ENCODE data around the gene PPIA.
"Not testable (repeated sequence)": the region's sequence is repeated elsewhere in the genome, so short reads cannot be mapped to it uniquely, and the experiment has no call there.

Gene PPIA

DNA sequence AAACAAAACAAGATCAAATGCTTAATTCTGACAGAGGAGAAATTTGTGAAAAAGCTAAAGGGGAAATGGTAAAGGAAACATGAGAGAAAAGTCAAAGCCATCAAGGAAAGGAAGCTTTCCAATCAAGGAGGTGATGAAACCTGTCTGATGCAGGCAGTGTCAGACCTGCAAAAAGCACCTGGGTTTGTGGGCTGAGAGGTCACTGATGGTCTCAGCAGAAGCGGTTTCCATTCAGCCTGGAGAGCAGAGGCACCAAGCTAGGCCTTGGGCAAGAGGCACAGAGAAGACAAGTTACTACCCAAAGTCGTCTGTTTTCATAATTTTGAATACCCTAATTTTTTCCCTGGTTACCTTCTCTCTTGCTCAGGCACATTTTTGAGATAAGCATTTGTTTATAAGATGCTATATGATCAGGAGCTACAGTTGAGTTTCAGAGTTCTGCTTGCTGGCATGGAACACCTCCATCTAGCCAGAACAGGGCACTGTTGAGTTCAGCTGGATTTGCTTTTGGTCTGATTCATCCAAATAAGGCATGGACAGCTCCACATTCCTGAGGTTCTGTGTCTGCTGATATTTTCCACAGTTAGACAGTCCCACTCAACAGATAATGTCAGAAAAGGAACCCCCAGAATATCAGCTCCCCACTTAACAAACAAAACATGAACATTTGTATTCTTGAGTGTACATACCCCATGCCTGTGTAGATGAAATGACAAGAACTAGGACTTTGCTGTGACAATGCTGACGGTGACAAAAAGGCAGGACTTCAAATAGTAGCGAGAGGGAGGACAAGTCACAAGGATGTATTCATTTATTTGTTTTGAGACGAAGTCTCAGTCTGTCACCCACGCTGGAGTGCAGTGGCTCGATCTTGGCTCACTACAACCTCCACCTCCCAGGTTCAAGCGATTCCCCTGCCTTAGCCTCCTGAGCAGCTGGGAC is 4.9 kb upstream of the PPIA start:
- DNase-seq = no peak

DNA sequence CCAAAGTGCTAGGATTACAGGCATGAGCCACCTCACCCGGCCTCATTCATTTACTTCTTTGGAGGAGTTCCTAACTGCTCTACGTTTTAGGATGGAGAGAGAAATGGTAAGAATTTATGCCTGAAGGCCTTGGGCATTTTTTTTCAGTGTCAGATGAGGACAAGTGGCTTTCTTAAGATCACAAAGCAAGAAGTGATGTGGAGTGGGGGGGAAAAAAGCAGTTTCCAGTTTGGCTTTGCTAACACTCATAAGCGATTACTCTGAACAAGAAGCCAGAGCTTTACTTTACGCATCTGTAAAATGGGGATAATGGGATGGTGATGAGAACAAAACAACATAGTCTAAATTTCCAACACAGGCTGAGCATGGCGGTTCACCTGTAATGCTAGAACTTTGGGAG is 2.6 kb upstream of the PPIA start:
- DNase-seq = no peak

DNA sequence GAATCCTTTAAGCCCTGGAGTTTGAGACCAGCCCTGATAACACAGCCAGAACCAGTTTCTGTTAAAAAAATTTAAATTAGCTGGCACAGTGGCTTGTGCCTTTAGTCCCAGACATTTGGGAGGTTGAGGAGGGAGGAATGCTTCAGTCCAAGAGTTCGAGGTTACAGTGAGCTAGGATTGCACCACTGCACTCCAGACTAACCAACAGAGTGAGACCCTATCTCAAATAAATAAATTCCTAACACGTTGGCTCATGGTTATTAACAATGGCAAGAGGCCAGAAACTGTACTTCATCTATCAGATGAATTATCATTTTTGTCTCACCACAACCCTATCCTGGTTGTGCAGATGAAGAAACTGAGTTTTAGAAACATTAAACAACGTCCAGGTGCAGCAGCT is 2.1 kb upstream of the PPIA start:
- no peak for DNase-seq

DNA sequence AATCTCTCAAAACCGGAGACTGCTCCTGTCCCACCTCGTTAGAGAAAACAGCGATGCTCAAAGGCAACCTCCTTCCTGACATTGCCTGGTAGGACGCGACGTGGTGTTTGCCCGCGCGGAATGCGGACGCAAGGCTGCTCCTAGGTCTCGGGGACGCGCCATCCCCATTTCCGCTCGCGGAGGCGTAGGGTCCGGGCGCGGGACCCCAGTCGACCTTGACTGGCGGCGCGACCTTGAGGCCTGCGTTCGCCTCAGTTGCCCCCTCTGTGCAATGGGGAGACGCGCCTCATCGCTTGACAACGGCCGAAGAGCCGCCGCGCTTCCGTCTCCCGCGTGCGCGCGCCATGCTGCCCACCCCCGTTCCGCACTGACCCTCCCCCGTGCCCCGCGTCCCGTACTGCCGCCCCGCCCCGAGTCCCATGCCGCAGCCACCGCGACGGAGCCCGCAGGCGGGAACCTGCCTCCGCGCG is 412 bp upstream of the PPIA start:
- DNase-seq = no peak

DNA sequence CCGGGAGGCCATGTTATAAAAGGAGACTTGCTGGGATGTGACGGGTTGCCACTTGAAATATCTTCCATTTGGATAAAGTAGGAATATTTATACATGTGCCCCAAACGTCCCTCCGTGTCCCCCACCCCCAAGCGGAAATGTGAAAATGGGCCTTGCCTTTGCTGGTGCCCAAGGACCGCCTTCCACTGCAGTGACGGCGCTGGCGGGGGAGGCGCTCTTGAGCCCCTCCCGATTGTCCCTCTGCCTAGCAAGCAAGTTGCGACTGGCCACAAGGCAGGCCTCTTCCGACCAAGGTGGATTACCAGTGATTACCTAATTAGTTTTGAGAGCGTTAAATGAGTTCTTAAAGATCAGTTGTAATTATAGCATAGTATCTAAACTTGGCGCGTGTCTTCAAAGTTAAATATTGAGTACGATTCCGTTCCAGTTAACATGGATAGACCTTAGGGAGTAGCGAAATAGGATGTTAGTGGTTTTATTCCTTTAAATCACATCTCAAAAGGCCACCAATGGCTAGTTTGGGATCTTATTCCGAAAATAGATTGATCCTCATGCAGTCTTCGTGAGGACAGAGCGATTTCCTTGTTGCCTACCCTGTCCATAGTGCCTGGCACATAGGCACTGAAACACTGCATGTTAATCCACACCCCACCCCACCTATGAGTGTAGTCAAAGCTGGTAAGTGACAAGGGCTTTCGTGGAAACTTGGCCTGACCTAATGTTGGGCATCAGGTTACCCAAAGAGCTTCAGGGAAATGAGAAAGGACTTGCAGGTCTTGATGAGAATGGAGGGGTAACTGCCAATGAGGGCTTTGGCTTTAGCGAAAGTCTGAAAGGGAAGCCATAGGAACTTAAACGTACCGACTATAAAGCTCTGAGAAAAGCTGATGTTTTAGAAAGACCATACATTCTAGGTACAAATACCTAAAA is 1.1 kb downstream of the PPIA start:
- peak; percentile 73 for DNase-seq

DNA sequence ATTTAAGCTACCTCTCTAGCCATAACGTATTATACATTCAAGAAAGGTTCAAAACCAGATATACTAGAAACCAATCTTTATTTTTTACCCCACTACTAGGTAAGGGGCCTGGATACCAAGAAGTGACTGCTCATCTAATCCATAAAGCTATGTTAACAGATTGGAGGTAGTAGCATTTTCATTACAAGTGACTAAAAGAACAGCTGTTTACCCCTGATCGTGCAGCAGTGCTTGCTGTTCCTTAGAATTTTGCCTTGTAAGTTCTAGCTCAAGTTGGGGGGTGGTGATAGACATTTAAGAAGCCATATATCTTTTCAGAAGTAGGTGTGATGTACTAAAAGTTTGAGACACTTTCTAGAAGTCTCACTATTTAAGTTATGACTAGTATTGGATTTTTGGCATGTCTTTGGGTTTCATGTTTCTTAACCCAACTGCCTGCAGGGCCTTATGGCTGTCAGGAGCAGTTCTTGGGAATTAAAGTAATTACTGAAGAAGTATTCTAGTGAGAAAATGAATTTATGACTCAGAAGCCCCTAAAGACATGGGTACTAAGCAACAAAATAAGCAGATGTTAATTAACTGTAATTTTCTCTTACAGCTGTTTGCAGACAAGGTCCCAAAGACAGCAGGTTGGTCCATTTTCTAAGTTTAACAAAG is 2.3 kb downstream of the PPIA start:
- no peak for DNase-seq

DNA sequence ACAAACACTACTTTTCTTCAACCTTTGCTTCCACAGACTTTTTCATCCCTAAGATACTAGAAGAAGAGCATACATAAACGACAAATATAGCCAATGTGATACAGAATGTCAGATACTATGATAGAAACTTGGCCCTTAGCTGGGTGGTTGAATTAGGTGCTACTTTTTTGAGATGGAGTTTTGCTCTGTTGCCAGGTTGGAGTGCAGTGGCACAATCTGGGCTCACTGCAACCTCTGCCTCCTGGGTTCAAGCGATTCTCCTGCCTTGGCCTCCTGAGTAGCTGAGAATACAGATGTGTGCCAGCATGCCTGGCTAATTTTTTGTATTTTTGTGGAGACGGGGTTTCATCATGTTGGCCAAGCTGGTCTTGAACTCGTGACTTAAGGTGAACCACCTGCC is 3.5 kb downstream of the PPIA start:
- no peak for DNase-seq

DNA sequence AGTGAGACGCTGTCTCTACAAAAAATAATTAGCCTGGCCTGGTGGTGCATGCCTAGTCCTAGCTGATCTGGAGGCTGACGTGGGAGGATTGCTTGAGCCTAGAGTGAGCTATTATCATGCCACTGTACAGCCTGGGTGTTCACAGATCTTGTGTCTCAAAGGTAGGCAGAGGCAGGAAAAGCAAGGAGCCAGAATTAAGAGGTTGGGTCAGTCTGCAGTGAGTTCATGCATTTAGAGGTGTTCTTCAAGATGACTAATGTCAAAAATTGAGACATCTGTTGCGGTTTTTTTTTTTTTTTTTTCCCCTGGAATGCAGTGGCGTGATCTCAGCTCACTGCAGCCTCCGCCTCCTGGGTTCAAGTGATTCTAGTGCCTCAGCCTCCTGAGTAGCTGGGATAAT is 5.4 kb downstream of the PPIA start:
- DNase-seq = no peak

DNA sequence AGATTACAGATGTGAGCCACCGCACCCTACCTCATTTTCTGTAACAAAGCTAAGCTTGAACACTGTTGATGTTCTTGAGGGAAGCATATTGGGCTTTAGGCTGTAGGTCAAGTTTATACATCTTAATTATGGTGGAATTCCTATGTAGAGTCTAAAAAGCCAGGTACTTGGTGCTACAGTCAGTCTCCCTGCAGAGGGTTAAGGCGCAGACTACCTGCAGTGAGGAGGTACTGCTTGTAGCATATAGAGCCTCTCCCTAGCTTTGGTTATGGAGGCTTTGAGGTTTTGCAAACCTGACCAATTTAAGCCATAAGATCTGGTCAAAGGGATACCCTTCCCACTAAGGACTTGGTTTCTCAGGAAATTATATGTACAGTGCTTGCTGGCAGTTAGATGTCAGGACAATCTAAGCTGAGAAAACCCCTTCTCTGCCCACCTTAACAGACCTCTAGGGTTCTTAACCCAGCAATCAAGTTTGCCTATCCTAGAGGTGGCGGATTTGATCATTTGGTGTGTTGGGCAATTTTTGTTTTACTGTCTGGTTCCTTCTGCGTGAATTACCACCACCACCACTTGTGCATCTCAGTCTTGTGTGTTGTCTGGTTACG is 6.0 kb downstream of the PPIA start:
- DNase-seq = no peak

DNA sequence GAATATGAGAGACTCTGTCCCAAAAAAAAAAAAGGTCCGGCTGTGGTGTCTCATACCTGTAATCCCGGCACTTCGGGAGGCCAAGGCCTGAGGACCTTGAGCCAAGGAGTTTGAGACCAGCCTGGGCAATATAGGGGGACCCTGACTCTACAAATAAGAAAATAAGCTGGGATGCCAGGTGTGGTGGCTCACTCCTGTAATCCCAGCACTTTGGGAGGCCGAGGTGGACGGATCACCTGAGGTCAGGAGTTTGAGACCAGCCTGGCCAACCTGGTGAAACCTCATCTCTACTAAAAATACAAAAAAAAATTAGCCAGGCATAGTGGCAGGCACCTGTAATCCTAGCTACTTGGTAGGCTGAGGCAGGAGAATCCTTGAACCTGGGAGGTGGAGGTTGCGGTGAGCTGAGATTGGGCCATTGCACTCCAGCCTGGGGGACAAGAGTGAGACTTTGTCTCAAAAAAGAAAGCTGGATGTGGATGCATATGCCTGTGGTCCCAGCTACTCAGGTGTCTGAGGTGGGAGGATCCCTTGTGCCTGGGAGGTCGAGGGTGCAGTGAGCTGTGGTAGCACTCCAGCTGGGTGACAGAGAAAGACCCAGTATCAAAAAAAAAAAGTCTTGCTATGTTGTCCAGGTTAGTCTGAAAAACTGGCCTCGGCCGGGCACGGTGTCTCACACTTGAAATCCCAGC is 7.5 kb downstream of the PPIA start:
- not testable (repeated sequence) for DNase-seq

DNA sequence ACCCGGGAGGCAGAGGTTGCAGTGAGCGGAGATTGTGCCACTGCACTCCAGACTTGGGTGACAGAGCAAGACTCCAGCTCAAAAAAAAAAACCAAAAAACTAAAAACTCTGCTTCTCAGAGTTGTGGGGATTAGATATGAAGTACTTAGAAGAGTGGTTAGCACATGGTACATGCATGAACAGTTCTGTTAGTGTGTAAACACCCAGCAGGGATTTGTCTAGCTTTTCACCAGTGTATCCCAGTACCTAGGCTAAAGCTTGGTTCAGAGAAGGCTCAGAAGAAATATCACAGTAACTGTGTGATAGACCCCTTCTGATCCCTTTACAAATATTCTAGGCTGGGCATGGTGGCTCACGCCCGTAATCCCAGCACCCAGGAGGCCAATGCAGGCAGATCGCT is 9.5 kb downstream of the PPIA start:
- DNase-seq = no peak

DNA sequence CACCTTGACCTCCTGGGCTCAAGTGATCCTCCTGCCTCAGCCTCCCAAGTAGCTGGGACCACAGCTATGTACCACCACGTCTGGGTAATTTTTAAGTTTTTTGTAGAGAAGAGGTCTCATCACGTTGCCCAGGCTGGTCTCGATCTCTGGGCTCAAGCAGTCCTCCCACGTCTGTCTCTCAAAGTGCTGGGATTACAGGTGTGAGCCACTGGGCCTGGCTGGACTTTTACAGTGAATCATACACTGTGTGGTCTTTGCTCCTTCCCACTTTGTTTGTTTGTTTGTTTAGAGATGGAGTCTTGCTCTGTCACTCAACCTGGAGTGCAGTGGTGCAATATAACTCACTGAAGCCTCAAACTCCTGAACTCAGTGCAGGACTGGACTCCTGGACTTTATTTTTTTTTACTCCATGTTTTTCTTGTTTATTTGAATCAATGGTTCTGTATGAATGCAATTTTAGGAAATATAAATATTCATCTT is 12.5 kb downstream of the PPIA start:
- no peak for DNase-seq

DNA sequence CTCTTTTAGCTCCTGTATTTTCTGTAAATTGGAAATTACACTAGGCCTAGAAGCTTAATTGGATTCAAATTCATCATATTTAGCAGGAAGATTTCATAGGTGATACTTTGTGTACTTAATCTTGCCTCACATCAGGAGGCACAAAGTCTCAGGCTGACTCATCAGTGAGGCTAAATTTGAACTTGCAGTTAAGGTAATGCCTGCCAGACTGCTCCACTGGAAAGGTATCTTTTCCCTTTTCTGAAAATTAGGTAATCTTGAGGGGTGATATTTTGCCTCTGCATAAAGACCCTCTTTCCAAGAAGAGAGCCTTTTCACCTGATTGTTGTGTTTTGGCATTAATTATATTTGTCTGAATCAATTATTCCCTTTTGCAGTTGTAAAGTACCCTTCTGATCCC is 14.6 kb downstream of the PPIA start:
- DNase-seq = no peak

DNA sequence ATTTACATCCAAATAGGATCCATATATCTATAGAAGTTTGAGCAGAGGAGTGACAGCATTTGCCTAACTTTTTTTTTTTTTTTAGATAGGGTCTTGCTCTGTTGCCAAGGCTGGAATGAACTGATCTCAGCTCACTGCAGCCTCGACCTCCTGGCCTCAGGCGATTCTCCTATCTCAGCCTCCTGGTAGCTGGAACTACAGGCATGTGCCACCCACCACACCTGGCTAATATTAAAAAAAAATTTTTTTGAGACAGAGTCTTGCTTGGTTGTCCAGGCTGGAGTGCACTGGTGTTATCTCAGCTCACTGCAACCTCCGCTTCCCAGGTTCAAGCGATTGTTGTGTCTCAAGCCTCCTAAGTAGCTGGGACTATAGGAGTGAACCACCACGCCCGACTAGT is 15.1 kb downstream of the PPIA start:
- no peak for DNase-seq

DNA sequence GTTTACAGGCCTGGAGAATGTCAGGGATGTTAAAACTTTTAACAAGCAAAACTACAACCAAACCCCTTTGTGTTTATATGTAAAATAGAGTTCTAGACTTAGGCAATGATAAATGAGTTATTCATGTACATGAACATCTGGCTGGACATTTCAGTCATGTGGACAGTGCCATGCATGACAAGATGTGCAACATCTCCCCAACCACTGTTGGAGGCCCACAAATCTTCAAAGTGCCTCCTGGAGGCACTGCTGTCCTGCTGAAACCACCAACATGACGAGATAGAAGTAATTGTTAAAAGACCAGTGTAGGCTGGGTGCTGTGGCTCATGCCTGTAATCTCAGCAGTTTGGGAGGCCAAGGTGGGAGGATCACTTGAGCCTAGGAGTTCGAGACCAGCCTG is 18.4 kb downstream of the PPIA start:
- DNase-seq = no peak

DNA sequence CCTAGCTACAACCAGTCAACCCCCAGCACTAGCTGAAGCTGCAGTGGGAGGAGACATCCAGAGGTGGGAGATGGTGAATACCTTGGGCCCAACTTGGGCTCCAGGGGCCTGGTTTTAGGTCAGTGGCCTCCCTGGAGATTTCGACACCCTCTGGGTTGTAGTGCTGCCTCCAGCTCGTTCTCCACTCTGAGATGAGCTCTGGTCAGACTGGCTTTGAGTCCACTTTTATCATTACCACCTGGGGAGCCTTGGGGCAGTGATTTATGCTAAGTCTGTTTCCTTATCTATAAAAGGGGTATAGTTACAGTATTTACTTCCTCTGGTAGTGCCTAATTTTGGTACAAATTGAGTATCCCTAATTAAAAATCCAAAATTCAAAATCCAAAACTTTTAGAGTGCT is 22.8 kb downstream of the PPIA start:
- no peak for DNase-seq

DNA sequence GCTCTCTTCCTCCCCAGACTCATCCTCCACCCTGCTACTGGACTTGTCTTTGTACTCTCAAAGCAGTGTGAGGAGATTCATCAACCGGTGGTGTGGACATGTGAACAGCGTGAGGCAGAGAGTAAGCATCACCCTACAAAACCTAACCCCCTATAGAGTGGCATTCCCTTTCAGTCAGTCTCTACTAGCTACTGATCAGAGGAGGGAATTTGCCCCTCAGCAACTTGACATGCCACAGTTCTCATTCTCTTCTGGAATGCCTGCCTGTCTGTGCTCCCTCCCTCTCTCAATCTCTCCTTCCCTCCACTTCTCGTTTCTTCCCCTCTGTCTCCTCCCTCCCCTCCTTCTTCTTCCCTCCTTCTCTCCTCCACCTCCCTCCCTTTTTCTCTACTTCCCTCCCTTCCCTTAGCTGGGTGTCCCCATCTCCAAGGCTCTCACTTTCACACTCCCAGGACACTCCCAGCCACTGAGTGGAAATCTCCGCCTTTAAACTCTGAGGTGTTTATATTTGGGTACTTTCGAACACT is 26.8 kb downstream of the PPIA start:
- no peak for DNase-seq

DNA sequence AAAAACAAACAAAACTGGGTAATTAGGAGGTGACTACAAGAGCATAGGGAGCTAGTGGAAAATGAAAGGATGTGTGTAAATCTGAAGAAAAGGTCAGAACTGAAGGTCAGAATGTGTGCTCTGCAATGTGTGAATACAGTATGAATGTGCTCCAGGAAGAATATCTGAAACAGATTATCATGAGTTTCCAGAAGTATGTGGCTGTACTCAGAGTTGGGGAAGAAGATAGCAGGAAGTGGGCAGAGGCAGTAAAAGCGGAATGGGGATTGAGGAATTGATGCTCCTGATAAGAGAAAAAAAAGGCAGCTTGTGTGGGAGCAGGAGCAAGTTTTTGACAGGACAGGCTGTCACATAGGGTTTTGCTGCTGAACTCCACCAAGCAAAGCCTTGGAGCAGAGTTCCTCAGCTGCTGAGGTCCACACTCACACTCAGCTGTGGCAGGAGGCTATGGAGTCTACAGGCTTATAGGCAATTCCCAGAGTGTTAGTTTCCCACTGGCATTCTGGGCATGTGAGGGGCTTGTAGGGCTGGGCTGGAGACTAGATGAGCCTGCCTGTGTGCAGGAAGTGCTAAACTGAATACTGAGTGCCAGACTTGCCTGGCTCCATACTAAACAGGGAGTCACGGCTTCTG is 28.5 kb downstream of the PPIA start:
- no peak for DNase-seq

DNA sequence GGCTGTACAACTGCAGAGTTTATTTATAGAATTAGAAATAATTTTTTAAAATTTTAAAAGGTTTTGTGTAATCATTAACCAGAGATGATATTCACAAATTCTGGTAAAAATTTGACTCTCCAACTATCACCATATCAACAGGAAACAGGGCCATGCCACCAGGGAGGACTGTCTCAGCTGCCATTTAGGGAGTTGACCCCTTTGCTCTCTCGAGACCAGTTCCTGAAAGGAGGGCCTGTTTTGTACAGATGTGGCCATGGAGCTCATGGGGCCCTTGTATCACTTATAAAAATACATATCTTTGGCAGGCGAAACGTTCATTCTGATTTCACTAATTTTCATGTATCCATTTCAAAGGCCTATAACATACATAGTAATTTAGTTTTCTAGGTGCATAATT is 31.1 kb downstream of the PPIA start:
- DNase-seq = no peak

DNA sequence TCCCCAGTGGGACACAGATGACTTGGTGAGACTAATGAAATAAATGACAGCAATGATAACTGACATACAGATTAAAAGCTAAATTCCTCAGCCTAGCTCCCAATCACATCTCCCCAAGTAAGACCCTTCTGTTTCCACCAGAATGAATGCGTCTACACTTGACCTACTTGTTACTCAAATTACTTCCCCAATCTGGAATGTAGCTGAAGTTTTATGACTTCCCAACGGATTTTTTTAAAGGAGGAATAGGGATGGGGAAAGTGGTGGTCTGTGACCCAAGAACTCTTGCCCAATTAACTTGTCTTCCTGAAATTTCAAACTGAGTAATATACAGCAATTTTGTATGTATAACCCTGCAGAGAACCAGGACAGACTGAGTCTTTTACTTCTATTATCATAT is 42.3 kb downstream of the PPIA start:
- no peak for DNase-seq

DNA sequence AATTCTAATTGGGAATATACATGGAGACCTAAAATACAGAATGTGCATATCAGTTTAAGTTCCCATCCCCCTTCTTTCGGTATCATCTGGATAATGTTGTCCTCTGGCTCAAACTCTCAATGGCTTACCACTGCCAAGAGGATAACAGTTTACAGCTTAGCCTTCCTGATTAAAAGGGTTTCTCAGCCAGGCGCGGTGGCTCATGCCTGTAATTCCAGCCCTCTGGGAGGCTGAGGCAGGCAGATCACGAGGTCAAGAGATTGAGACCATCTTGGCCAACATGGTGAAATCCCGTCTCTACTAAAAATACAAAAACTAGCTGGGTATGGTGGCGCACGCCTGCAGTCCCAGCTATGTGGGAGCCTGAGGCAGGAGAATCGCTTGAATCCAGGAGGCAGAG is 46.2 kb downstream of the PPIA start:
- not testable (repeated sequence) for DNase-seq

Measured in NCI-H2107 (cell line).